Rectal smooth muscle tissue (tissue), 1 donor: Measurements from ENCODE around the gene ZNF549.
"Not testable (repeated sequence)": the region's sequence is repeated elsewhere in the genome, so short reads cannot be mapped to it uniquely, and the experiment has no call there.

Source experiments
- H3K27ac ChIP-seq: one replicate; pipeline ENCODE4 v1.7.0; 2013; ENCODE audit warnings: low read depth, low read length, inconsistent platforms
- H3K27me3 ChIP-seq: one replicate; pipeline ENCODE4 v1.7.0; 2013; ENCODE audit warnings: low read length; ENCODE audit not compliant: control insufficient read depth, insufficient read depth
- H3K36me3 ChIP-seq: one replicate; pipeline ENCODE4 v1.7.0; 2013; ENCODE audit warnings: low read length; ENCODE audit not compliant: control insufficient read depth, insufficient read depth
- H3K4me1 ChIP-seq: one replicate; pipeline ENCODE4 v1.7.0; 2013; ENCODE audit warnings: low read length; ENCODE audit not compliant: control insufficient read depth, insufficient read depth
- H3K4me3 ChIP-seq: one replicate; pipeline ENCODE4 v1.7.0; 2013; ENCODE audit warnings: low read length
- H3K9ac ChIP-seq: one replicate; pipeline ENCODE4 v1.7.0; 2013; ENCODE audit warnings: low read length

The ZNF549 gene

GRCh38 chr19:57527136-57527881 lies at the start of gene ZNF549:
Gene ZNF549, plus strand, starts transcription at chr19:57527356. Its CDS starts 218 bp downstream, at chr19:57527574.
- Histone ChIP-seq H3K27me3 (no peaks in the 10 kb centered on the region), H3K4me1 (no peaks in the 10 kb centered on the region), H3K9ac (peak within 1 kb of the TSS; percentile 75), H3K27ac (peak within 1 kb of the TSS; percentile 54), H3K4me3 (peak within 1 kb of the TSS; percentile 93), H3K36me3 (peaks cover 3% of the 10 kb centered on the region)

- not testable (repeated sequence) for H3K4me1 ChIP-seq, H3K36me3 ChIP-seq, H3K27me3 ChIP-seq
- H3K27ac ChIP-seq = peak within 1 kb of the TSS; percentile 33
- peak within 1 kb of the TSS; percentile 56 for H3K9ac ChIP-seq
- peak within 1 kb of the TSS; percentile 83 for H3K4me3 ChIP-seq
Observed at GRCh38 chr19:57487477-57488298, 39.5 kb upstream of the ZNF549 start, which contains the start of gene ZNF419. Gene ZNF419, plus strand, starts transcription at chr19:57487750. Its CDS starts 201 bp downstream, at chr19:57487951.

- not testable (repeated sequence) for H3K27me3 ChIP-seq, H3K9ac ChIP-seq, H3K27ac ChIP-seq, H3K4me1 ChIP-seq
- Histone ChIP-seq H3K4me3 (peak overlapping the region; percentile 31), H3K36me3 (peaks cover 12% of the 10 kb centered on the region)
Observed at GRCh38 chr19:57488299-57488644, 38.9 kb upstream of the ZNF549 start.

- not testable (repeated sequence) for H3K27me3 ChIP-seq, H3K4me3 ChIP-seq, H3K27ac ChIP-seq, H3K36me3 ChIP-seq, H3K4me1 ChIP-seq, H3K9ac ChIP-seq
Observed at GRCh38 chr19:57499332-57499679, 27.9 kb upstream of the ZNF549 start.

- Histone ChIP-seq H3K4me3 (peak within 1 kb of the TSS; percentile 76), H3K9ac (peak within 1 kb of the TSS; percentile 77), H3K27ac (peak within 1 kb of the TSS; percentile 81)
- not testable (repeated sequence) for H3K36me3 ChIP-seq, H3K4me1 ChIP-seq, H3K27me3 ChIP-seq
Observed at GRCh38 chr19:57499680-57500395, 27.3 kb upstream of the ZNF549 start, which contains the start of gene ZNF773. Gene ZNF773, plus strand, starts transcription at chr19:57499938. Its CDS starts 143 bp downstream, at chr19:57500081.

- not testable (repeated sequence) for H3K27ac ChIP-seq, H3K9ac ChIP-seq, H3K4me1 ChIP-seq, H3K27me3 ChIP-seq
- Histone ChIP-seq H3K4me3 (peak overlapping the region; percentile 55), H3K36me3 (peaks cover 10% of the 10 kb centered on the region)
Observed at GRCh38 chr19:57500400-57500799, 26.8 kb upstream of the ZNF549 start.

GRCh38 chr19:57506163-57506562 lies 21.0 kb upstream of the ZNF549 start:
- Histone ChIP-seq H3K27me3 (no peaks in the 10 kb centered on the region), H3K4me3 (no peak overlapping the region), H3K36me3 (peaks cover 30% of the 10 kb centered on the region)

GRCh38 chr19:57511484-57511883 lies 15.7 kb upstream of the ZNF549 start:
- Histone ChIP-seq H3K4me3 (no peak overlapping the region), H3K36me3 (peaks cover 18% of the 10 kb centered on the region), H3K9ac (no peak overlapping the region), H3K27ac (no peak overlapping the region), H3K4me1 (no peaks in the 10 kb centered on the region), H3K27me3 (no peaks in the 10 kb centered on the region)

More at GRCh38 chr19:57506163-57506562, 21.0 kb upstream of the ZNF549 start:
- no peak overlapping the region for H3K27ac ChIP-seq
- H3K9ac ChIP-seq = no peak overlapping the region
- H3K4me1 ChIP-seq = no peaks in the 10 kb centered on the region

GRCh38 chr19:57512845-57513244 lies 14.3 kb upstream of the ZNF549 start:
- Histone ChIP-seq H3K4me3 (no peak overlapping the region), H3K27me3 (no peaks in the 10 kb centered on the region), H3K27ac (no peak overlapping the region), H3K9ac (no peak overlapping the region), H3K4me1 (no peaks in the 10 kb centered on the region), H3K36me3 (peaks cover 8% of the 10 kb centered on the region)

- Histone ChIP-seq H3K27me3 (no peaks in the 10 kb centered on the region), H3K36me3 (peaks cover 8% of the 10 kb centered on the region), H3K4me3 (no peak overlapping the region)
Observed at GRCh38 chr19:57515255-57515654, 11.9 kb upstream of the ZNF549 start.

GRCh38 chr19:57518021-57518420 lies 9.1 kb upstream of the ZNF549 start:
- not testable (repeated sequence) for H3K9ac ChIP-seq, H3K27ac ChIP-seq, H3K36me3 ChIP-seq, H3K27me3 ChIP-seq, H3K4me1 ChIP-seq, H3K4me3 ChIP-seq

More at GRCh38 chr19:57515255-57515654, 11.9 kb upstream of the ZNF549 start:
- H3K27ac ChIP-seq = no peak overlapping the region
- H3K4me1 ChIP-seq = no peaks in the 10 kb centered on the region
- no peak overlapping the region for H3K9ac ChIP-seq

GRCh38 chr19:57537953-57538547 lies 10.9 kb downstream of the ZNF549 start:
- H3K36me3 ChIP-seq = peaks cover 60% of the 10 kb centered on the region
- H3K27ac ChIP-seq = no peak overlapping the region
- no peaks in the 10 kb centered on the region for H3K4me1 ChIP-seq
- H3K27me3 ChIP-seq = no peaks in the 10 kb centered on the region
- H3K4me3 ChIP-seq = peak overlapping the region; percentile 16
- H3K9ac ChIP-seq = no peak overlapping the region
